Fibroblast of the conjunctiva (primary cell): Measurements from ENCODE around the gene SEPTIN2.
A peak's percentile ranks its signal among the peaks of the same experiment; 100 is the strongest.
"Not testable (repeated sequence)": the region's sequence is repeated elsewhere in the genome, so short reads cannot be mapped to it uniquely, and the experiment has no call there.

Experiments
- DNase-seq: peaks from one replicate; pipeline ENCODE4 v3.0.0-alpha.2; 2010; ENCODE audit warnings: low read depth

SEPTIN2 gene

DNA sequence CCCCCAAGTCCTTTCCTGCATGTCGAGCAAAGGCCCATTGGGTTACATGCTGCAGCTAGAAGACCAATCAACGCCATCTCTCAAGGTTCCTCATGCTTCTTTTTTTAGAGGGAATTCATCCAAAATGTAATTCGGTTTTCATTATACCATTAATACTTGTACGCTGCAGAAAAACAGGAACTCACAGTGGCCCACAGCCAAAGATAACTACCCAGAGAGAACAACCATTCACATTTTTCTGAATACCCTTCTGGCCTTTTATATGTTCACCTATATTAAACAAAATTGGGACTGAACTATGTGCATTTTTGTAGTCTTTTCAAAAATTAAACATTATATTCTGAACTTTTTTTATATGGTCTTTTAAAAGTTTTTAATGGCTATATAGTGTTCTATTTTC lies 66.1 kb downstream of the SEPTIN2 start:
- no peak for DNase-seq

DNA sequence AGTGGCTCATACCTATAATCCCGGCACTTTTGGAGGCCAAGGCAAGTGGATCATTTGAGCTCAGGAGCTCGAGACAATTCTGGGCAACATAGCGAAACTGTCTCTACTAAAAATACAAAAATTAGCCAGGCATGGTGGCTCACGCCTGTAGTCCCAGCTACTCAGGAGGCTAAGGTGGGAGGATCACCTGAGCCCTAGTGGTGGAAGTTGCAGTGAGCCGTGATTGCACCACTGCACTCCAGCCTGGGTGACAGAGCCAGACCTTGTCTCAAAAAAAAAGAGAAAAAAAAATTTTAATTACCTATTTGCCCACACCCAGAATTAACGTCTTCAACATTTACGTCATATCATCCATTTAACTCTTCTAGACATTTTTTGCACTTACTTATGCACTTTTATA lies 69.7 kb downstream of the SEPTIN2 start:
- not testable (repeated sequence) for DNase-seq

DNA sequence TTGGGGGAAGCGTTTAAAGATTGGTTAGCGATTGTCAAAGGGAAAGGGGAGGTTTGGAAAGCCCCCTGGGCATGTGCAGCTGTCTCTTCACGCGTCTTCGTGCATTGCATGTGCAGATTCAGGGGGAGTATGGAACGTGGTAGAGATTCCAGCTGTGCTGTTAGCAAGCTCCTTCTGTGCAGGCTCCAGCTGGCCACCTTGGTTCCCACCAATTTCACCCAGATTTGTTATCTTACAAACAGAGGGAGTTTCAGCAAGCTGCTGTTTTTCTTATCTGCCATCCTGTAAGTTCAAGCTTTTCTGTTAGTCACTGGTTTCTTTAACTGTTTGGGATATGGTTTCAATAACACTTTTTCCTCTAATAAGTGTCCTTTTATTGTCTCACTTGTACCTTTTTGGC lies 70.8 kb downstream of the SEPTIN2 start:
- no peak for DNase-seq

DNA sequence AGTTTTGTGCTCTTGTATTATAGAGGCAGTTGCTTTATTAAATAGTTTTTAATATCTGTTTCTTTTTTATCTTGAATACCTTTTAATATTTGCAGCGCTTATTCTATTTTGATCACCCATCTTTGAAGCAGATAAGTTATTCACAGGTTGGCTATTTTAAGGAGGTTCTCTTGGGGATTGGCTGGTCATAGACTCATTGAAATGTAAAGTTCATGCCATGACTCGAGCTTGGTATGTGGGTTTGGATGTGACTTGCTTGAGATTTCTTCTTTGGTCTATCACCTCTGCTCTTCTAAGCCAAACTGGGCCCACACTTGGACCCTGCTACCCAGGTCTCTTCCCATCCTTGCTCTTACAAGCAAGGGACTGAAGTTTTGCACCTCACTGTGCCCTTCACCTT lies 74.0 kb downstream of the SEPTIN2 start:
- DNase-seq: no peak

DNA sequence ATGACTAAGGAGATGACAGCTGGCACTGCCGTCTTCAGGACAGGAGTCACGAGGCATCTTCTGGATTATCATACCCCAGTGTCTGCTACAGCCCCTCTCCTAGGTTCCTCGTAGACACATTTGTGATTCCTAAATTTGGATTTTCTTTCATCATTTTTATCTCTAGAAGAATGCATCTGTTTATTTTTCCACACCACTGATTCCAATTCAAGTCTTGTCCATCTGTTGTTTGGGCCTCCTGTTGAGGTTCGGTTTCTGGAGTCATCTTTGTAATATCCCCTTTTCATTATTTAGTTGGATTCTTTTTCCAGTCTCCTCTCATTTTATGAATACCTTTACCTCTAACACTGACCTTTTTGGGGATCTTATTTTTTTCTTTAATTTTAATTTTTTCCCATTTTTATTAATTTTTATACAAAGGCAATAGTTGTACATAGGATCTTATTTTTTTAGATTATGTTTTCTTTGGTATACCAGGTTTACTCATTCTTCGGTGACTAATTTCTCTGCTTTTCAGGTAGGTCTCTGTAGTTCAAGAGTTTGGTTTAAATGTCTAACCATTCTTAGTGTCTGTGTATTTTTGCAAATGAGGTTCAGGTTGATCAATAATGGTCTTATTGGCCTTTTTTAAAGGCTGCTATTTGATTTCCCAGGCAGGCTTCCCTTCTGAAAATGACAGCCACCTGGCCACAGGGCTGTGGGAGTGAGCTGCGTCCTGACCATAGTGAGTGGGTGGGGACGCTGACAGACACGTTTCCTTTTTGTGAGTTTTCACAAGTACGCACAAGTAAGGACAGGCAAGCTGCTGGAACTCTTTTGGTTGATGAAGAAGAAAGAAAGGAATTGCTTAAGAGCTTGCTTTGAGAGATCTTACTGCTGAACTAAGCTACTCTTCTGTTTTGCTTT lies 74.8 kb downstream of the SEPTIN2 start:
- no peak for DNase-seq

DNA sequence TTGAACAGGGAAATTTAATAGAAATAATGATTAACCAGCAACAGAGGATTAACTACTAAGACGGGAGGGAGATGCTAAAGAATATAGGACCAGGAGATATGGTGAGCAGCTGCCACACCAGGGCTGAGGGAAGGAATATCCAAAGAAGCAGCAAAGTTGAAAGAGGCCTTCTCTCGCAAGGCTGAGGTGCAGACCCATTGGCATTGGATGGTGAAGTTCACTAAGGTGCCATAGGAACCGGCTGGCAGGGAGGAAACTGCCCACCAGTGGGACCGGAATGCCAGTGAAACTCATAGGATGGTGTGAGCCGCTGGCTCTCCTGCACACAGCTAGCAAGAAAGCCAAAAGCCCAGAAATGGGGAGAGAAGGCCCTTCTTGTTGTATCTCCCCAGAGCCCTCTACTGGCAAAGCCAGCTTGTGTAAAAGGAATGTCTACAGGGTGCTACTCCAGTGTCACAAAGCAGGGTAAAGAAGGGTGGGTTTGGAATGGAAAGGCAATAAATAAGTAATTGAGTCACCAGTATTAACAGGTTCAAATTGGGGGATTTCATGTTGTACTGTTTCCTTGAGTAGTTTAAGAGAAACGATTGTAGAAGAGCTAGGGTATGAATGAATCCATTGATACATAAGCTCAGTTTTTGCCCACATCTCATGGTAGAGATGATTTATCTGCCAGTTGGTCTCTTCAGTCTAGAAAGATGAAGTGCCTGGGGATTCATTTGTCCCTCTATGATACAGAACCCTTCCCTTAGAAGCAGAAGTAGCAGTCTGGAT lies 76.4 kb downstream of the SEPTIN2 start:
- DNase-seq: peak; percentile 29

DNA sequence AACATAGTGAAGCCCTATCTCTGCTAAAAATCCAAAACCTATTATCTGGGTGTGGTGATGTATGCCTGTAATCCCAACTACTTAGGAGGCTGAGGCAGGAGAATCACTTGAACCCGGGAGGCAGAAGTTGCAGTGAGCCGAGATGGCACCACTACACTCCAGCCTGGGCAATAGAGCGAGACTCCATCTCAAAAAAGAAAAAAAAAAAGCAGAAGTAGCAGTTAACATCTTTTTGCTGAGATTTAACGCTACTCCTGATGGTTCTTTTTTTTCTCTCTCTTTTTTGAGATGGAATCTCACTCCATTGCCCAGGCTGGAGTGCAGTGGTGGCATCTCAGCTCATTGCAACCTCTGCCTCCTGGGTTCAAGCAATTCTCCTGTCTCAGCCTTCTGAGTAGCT lies 77.0 kb downstream of the SEPTIN2 start:
- not testable (repeated sequence) for DNase-seq

DNA sequence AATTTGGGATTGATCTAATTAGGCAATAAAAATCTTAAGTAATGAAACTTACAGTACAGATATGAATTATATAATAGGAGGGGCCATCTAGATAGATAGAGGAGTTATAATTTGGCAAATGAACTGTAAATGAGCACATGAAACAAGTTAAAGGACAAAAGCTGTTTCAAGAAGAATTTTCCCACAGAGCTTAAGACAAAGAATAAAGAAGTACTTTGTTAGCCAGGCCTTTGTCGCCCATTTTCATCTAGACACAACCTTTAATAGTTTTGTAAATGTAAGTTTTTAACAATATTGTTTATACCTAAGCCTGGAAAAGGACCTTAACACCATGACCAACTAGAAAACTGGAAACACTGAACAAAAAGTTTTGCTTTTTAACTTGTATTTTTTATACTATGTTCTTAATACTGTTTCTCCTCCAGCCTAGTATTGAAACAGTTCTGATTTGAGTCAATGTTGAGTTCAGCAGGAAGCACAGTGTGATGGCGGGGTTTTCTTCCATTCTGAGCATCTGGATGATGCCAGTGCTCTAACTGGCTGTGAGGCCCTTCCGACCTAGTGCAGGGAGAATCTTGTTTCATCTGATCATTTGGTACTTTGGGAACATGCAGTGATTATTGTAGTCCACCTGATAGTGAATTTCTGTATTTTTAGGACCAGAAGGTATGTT lies 77.9 kb downstream of the SEPTIN2 start:
- DNase-seq: no peak

DNA sequence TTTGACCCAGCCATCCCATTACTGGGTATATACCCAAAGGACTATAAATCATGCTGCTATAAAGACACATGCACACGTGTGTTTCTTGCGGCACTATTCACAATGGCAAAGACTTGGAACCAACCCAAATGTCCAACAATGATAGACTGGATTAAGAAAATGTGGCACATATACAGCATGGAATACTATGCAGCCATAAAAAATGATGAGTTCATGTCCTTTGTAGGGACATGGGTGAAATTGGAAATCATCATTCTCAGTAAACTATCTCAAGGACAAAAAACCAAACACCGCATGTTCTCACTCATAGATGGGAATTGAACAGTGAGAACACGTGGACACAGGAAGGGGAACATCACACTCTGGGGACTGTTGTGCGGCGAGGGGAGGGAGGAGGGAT lies 81.1 kb downstream of the SEPTIN2 start:
- not testable (repeated sequence) for DNase-seq

DNA sequence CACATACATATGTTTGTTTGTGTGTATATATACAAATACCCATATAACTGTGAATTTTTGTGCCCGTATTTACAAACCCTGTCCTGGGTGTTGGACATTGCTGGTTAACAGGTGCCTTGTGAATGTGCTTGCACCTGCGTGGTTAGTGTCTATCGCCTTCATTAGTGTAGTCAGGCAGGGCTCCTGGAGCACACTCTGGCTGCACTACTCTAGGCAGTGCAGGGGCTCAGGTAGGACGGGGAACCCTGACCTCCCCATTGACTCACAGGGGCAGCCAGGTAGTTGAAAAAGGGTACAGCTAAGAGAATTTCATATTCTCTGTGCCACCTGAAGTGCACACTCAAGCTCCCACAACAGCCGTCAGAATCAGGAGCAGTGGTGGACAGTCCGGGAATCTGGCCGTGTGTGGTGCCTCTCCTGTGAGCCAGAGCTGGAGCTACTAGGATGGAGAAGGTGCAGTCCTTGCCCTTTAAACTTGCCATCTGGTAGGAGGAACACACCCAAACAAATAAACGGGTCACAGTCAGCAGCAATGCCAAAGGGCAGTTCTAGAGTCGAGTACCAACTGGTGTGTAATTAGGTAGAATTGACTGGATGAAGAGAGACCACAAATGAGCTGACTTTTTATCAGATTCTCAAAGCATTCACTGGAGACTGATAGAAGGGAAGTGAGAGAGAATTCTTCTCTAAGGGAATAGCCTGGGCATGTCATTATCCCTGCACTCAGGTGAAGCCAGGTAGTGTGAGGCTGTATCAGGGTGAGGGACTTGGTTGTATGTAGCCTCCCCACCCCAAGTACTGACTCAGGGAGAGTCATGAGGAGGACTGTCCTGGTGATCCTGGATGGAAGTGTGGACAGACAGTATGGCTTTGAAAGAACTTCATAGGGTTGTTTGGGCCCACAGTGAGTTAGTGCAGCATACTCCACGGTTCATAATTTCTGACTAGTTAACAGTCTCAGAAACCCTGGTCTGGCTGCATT lies 84.5 kb downstream of the SEPTIN2 start:
- no peak for DNase-seq
